GM19372 (cell line): Measurements from ENCODE around the gene PRR15.

Experiments used
- ATAC-seq: cut with Tn5 transposase; IDR thresholded peaks from one replicate; pipeline ENCODE4 v1.9.1; 2021; ENCODE audit warnings: mild to moderate bottlenecking, low read depth, moderate library complexity; ENCODE audit not compliant: unreplicated experiment

The PRR15 gene

DNA sequence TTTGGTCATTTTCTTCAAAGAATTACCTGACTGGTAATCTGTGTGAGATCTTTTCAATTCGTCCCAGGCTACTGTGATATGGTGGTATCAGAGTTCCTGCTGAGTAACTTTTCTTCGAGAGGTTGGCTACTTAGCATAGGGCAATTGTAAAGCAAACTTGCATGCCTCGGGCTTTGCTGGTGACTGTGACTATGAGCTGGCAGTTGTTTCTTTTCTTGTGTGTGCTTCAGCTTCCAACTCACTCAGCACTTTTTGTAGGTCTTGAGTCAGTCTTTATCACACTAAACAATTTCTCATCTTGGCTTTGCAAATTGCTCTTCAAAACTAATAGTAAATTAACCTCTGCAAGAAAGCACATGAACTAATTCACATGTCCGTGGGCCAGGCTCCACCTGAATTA, 44.3 kb downstream of the PRR15 start:
- ATAC-seq = no peak

- no peak for ATAC-seq
Observed at GRCh38 chr7:29609162-29610037, 45.8 kb downstream of the PRR15 start.

- no peak for ATAC-seq
Observed at GRCh38 chr7:29610086-29610485, 46.5 kb downstream of the PRR15 start.

DNA sequence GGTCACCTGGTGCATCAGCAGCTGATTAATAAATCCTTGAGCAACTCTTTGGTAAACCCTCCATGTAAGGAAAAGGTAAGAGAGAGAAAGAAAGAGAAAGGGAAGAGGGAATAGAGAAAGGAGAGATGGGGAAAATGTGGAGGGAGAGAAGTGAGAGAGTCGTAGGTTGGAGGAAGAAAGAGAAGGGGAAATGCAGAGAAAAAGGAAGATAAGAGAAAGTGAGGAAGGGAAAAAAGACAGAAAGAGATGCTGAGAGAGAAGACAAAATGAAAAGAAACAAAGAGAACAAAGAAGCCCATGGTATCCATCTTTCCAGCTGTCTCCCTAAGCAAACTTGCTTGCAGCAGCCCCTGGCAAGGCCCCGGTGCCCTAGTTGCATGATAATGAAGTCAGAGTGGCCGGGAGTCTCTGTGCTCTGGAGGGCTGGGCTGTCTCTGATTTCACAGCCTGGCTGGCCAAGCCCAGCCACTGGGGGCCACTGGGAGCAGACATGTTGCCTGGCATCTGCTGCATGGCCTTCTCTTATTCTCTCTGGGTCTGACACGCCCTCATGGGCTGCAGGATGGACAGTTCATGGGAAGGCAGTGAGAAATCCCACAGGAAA, 48.4 kb downstream of the PRR15 start:
- ATAC-seq = no peak

DNA sequence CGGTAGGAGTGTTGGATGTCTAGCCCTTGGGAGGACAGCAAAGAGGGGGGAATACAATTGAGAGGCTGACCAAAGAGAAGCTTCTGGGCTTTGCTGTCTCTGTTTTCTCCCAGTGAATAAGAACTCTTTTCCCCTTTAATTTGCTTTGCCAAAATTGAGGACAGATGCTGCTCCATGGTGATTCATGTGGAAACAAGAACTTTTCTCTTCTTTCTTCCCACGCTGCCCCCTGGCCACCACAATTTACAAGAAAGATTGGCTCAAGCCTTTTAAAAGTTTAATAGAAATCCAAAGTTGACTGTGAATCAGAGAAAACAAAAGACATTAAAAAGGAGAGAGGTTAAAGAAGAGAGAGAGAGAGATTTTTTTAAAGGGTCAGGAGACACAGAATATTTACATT, 49.0 kb downstream of the PRR15 start:
- no peak for ATAC-seq

DNA sequence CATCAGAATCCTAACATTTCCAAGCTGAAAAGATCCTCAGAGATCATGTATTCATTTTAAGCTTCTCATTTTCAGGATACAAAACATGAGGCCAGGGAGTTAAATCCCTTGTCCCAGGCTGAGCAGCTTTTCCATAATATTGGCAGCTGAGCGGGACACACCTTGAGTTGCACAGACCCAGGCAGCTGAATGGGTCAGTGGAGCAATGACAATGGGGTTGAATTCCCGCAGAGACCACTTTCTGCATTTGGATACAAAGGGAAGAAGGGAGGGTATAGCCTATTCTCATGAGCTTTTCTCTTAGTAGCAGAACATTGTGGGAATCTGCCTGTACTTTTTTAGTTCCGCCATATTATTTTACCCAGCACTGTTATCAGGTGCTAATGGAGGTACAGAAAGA, 49.5 kb downstream of the PRR15 start:
- no peak for ATAC-seq

- ATAC-seq = no peak
Observed at GRCh38 chr7:29614229-29614628, 50.6 kb downstream of the PRR15 start.
